ENCODE measurements around the gene GALNTL6.

GRCh38 chr4:172011196-172011595 lies 198.0 kb downstream of the GALNTL6 start:
- no peak for TF ChIP-seq RAD21 (IDR thresholded peaks at IDR 0.05; ENCODE audit: low read depth)
- TF ChIP-seq CTCF (IDR thresholded peaks at IDR 0.05 in 2 of 3, conservative IDR thresholded peaks at IDR 0.05 in 1 of 3; ENCODE audit: borderline replicate concordance in 1 of 3, insufficient read depth in 1 of 3, low read depth in 2 of 3, low read length in 2 of 3), result no peak
- no peak for TF ChIP-seq POLR2AphosphoS5 (IDR thresholded peaks at IDR 0.05; ENCODE audit: low read depth, low read length)
- TF ChIP-seq ATF3 (IDR thresholded peaks at IDR 0.05), result no peak
- no peak for TF ChIP-seq POLR2A (IDR thresholded peaks at IDR 0.05; ENCODE audit: borderline replicate concordance, extremely low read depth, insufficient read depth, insufficient read length)
- TF ChIP-seq CBX3 (IDR thresholded peaks at IDR 0.05; ENCODE audit: low read depth), result no peak
- no peak for TF ChIP-seq EZH2 (IDR thresholded peaks at IDR 0.05)
